CD14-positive monocyte (primary cell): Measurements from ENCODE around the gene CCL8. TPM values are rescaled to one million over a fixed set of nuclear protein-coding genes. Genes with fewer than 3 reads are reported as not detected.

ENCODE experiments used
- DNase-seq, 3 donors: peaks; one replicate each; pipeline ENCODE4 v3.0.0-alpha.2; 2011 to 2022
- H2AFZ ChIP-seq: 2 replicates; pipeline ENCODE4 v1.6.0; 2012; ENCODE audit warnings: mild to moderate bottlenecking, low read depth, low read length, inconsistent platforms; ENCODE audit not compliant: insufficient read depth, poor library complexity, severe bottlenecking
- H3K27ac ChIP-seq, 2 donors: 1 replicate in 1 of 2; 2 replicates in 1 of 2; pipeline ENCODE4 v1.5.1; 2012 to 2013; ENCODE audit warnings: low read length in 2 of 2, control low read depth in 1 of 2, inconsistent platforms in 1 of 2, low read depth in 1 of 2, mild to moderate bottlenecking in 1 of 2
- H3K27me3 ChIP-seq, 2 donors: one replicate each; pipeline versions ENCODE4 v1.6.0 to v1.6.1; 2011 to 2013; ENCODE audit warnings: low read length in 2 of 2; ENCODE audit not compliant: control insufficient read depth in 2 of 2, insufficient read depth in 2 of 2
- H3K36me3 ChIP-seq, 2 donors: replicated peaks in 1 of 2; 1 replicate in 1 of 2; 2 replicates in 1 of 2; pipeline versions ENCODE4 v1.5.1 to v1.6.1; 2012 to 2013; ENCODE audit warnings: low read length in 2 of 2, control low read depth in 1 of 2, inconsistent platforms in 1 of 2, mild to moderate bottlenecking in 1 of 2; ENCODE audit not compliant: insufficient read depth in 2 of 2, control insufficient read depth in 1 of 2
- H3K4me1 ChIP-seq, 2 donors: 1 replicate in 1 of 2; 2 replicates in 1 of 2; pipeline versions ENCODE4 v1.5.1 to v1.6.1; 2012 to 2013; ENCODE audit warnings: low read length in 2 of 2, control low read depth in 1 of 2, inconsistent platforms in 1 of 2, mild to moderate bottlenecking in 1 of 2, moderate library complexity in 1 of 2; ENCODE audit not compliant: insufficient read depth in 2 of 2, control insufficient read depth in 1 of 2
- H3K4me2 ChIP-seq: replicated peaks from 2 replicates; pipeline ENCODE3; 2012; ENCODE audit warnings: low read length, moderate library complexity, mild to moderate bottlenecking; ENCODE audit not compliant: poor library complexity, severe bottlenecking; ENCODE audit errors: extremely low read depth
- H3K4me3 ChIP-seq, 3 experiments: fragments of 200-600 bp in 1 of 3; sonication (generic) in 1 of 3; replicated peaks in 1 of 3; 1 replicate in 2 of 3; 2 replicates in 1 of 3; pipeline ENCODE4 v1.5.1; 2011 to 2013; ENCODE audit warnings: low read length in 3 of 3, mild to moderate bottlenecking in 3 of 3, control low read depth in 2 of 3, low read depth in 2 of 3, inconsistent platforms in 1 of 3, moderate library complexity in 1 of 3
- H3K79me2 ChIP-seq: 2 replicates; pipeline ENCODE4 v1.6.0; 2012; ENCODE audit warnings: mild to moderate bottlenecking, control low read depth, inconsistent platforms, low read length, moderate library complexity; ENCODE audit not compliant: insufficient read depth
- H3K9ac ChIP-seq: 2 replicates; pipeline ENCODE4 v1.6.0; 2017; ENCODE audit warnings: low read length, mild to moderate bottlenecking; ENCODE audit not compliant: insufficient read depth, poor library complexity, severe bottlenecking
- H3K9me3 ChIP-seq, 2 donors: replicated peaks in 1 of 2; 1 replicate in 1 of 2; 2 replicates in 1 of 2; pipeline versions ENCODE4 v1.5.1 to v1.6.1; 2012 to 2013; ENCODE audit warnings: low read length in 2 of 2, control low read depth in 1 of 2; ENCODE audit not compliant: control insufficient read depth in 1 of 2, insufficient read depth in 1 of 2
- H4K20me1 ChIP-seq: 2 replicates; pipeline ENCODE4 v1.6.0; 2012; ENCODE audit warnings: mild to moderate bottlenecking, low read length, control low read depth, moderate library complexity; ENCODE audit not compliant: insufficient read depth
- H3K27ac Mint-ChIP-seq, 7 donors: one replicate each; pipeline ENCODE4 v1.8.0; 2020; ENCODE audit warnings: mild to moderate bottlenecking in 7 of 7, mixed read lengths in 7 of 7, moderate library complexity in 6 of 7, inconsistent platforms in 2 of 7
- H3K27me3 Mint-ChIP-seq, 3 donors: one replicate each; pipeline ENCODE4 v1.8.0; 2021 to 2022; ENCODE audit warnings: low read depth in 3 of 3, mild to moderate bottlenecking in 3 of 3, mixed read lengths in 3 of 3, moderate library complexity in 3 of 3, inconsistent platforms in 1 of 3
- H3K36me3 Mint-ChIP-seq, 2 donors: one replicate each; pipeline ENCODE4 v1.8.0; 2020; ENCODE audit warnings: mixed read lengths in 2 of 2, inconsistent platforms in 1 of 2, mild to moderate bottlenecking in 1 of 2
- H3K4me1 Mint-ChIP-seq: one replicate; pipeline ENCODE4 v1.8.0; 2020; ENCODE audit warnings: mild to moderate bottlenecking, mixed read lengths
- H3K4me3 Mint-ChIP-seq, 2 donors: one replicate each; pipeline ENCODE4 v1.8.0; 2020; ENCODE audit warnings: mild to moderate bottlenecking in 2 of 2, mixed read lengths in 2 of 2, moderate library complexity in 1 of 2
- H3K9me3 Mint-ChIP-seq, 7 donors: one replicate each; pipeline ENCODE4 v1.8.0; 2020 to 2022; ENCODE audit warnings: mixed read lengths in 7 of 7, mild to moderate bottlenecking in 6 of 7, moderate library complexity in 6 of 7, inconsistent platforms in 2 of 7
- WGBS: methylation state at CpG from one replicate; pipeline ENCODE4 v1.1.5; 2013; ENCODE audit warnings: missing lambda C conversion rate; ENCODE audit not compliant: insufficient coverage; 5-methylcytosine and 5-hydroxymethylcytosine counted together
- intact Hi-C, 2 donors: fragments of 100-400 bp; cut with micrococcal nuclease; formaldehyde crosslinking; loops; one replicate each; pipeline versions ENCODE4 v1.15.0 to v1.15.1; 2023
- polyA plus RNA-seq, 3 donors: library from polyadenylated mRNA; depleted of rRNA in 1 of 3; unstranded in 2 of 3; stranded (reverse) in 1 of 3; fragments of 300-500 nt in 2 of 3; fragments of >200 nt in 1 of 3; fragmentation: Illumina TruSeq in 2 of 3; gene quantifications; 1 replicate in 2 of 3; 2 replicates in 1 of 3; pipeline ENCODE4 v1.2.3, GENCODE V29; 2012 to 2021
- TF ChIP-seq, protein P1 (sequence below): fragments of 200-600 bp; IDR thresholded peaks from one replicate; pipeline ENCODE4 v1.8.0; 2022; ENCODE audit warnings: antibody characterized with exemption, mild to moderate bottlenecking

CCL8 gene
- polyA plus RNA-seq, 3 donors, result 0.17 to 1.3 (median 0.98) TPM

DNA sequence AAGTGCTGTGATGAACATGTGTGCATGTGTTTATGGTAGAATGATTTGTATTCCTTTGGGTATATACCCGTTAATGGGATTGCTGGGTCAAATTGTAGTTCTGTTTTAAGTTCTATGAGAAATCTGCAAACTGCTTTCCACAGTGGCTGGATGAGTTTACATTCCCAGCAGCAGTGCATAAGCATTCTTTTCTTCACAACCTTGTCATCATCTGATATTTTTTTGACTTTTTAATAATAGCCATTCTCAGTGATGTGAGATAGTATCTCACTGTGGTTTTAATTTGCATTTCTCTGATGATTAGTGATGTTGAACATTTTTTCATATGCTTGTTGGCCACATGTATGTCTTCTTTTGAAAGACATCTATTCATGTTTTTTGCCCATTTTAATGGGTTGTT is 18.5 kb downstream of the CCL8 start:
- Mint-ChIP-seq H3K4me1 (no peaks in the 10 kb centered on the region), H3K36me3 (no peaks in the 10 kb centered on the region), H3K9me3 (no peaks in the 10 kb centered on the region), H3K4me3 (no peak overlapping the region), H3K27me3 (peaks cover 0 to 4% (median 3%) of the 10 kb centered on the region in 3 donors), H3K27ac (no peak overlapping the region)
- TF ChIP-seq, protein P1, sequence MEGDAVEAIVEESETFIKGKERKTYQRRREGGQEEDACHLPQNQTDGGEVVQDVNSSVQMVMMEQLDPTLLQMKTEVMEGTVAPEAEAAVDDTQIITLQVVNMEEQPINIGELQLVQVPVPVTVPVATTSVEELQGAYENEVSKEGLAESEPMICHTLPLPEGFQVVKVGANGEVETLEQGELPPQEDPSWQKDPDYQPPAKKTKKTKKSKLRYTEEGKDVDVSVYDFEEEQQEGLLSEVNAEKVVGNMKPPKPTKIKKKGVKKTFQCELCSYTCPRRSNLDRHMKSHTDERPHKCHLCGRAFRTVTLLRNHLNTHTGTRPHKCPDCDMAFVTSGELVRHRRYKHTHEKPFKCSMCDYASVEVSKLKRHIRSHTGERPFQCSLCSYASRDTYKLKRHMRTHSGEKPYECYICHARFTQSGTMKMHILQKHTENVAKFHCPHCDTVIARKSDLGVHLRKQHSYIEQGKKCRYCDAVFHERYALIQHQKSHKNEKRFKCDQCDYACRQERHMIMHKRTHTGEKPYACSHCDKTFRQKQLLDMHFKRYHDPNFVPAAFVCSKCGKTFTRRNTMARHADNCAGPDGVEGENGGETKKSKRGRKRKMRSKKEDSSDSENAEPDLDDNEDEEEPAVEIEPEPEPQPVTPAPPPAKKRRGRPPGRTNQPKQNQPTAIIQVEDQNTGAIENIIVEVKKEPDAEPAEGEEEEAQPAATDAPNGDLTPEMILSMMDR, result no peak
- Histone ChIP-seq H3K4me2 (no peak overlapping the region), H3K4me3 (no peak overlapping the region), H3K9ac (no peak overlapping the region), H3K9me3 (no peaks in the 10 kb centered on the region), H3K79me2 (no peaks in the 10 kb centered on the region), H3K36me3 (no peaks in the 10 kb centered on the region), H3K27ac (no peak overlapping the region), H2AFZ (no peak overlapping the region), H3K4me1 (no peaks in the 10 kb centered on the region), H4K20me1 (no peaks in the 10 kb centered on the region), H3K27me3 (no peaks in the 10 kb centered on the region)
- intact Hi-C loops, result no loop called here
- no peak for DNase-seq
- WGBS, result no CpG with 5 or more reads among the region's 1 CpG

DNA sequence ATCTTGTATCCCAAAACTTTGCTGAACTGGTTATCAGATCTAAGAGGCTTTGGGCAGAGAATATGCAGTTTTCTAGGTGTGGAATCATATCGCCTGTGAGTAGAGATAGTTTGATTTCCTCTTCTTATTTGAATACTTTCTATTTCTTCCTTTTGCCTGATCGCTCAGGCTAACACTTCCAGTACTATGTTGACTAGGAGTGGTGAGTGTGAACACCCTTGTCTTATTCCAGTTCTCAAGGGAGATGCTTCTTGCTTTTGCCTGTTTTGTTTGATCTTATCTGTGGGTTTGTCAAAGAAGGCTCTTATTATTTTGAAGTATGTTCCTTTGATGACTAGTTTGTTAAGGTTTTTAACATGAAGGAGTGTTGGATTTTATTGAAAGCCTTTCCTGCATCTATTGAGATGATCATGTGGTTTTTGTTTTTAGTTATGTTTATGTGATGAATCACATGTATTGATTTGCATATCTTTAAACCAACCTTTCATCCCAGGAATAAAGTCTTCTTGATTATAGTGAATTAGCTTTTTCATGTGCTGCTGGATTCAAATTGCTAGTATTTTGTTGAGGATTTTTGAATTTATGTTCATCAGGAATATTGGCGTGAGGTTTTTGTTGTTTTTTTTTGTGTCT is 20.0 kb downstream of the CCL8 start:
- H3K9me3 Mint-ChIP-seq, result no peaks in the 10 kb centered on the region
- peaks cover 0 to 4% (median 3%) of the 10 kb centered on the region in 3 donors for H3K27me3 Mint-ChIP-seq
- H3K4me3 Mint-ChIP-seq, result no peak overlapping the region
- Histone ChIP-seq H3K9me3 (no peaks in the 10 kb centered on the region), H3K4me3 (no peak overlapping the region), H3K9ac (no peak overlapping the region), H3K36me3 (no peaks in the 10 kb centered on the region), H3K4me2 (no peak overlapping the region), H4K20me1 (no peaks in the 10 kb centered on the region), H3K4me1 (no peaks in the 10 kb centered on the region), H2AFZ (no peak overlapping the region), H3K27ac (no peak overlapping the region), H3K79me2 (no peaks in the 10 kb centered on the region), H3K27me3 (no peaks in the 10 kb centered on the region)
- no peak for DNase-seq
- intact Hi-C loops, result no loop called here
- H3K27ac Mint-ChIP-seq, result no peak overlapping the region
- H3K4me1 Mint-ChIP-seq, result no peaks in the 10 kb centered on the region
- WGBS, result 88% methylated on average over 1 of the region's 3 CpGs
- H3K36me3 Mint-ChIP-seq, result no peaks in the 10 kb centered on the region
- TF ChIP-seq, protein P1, result no peak
